ENCODE measurements around the gene UVSSA. TPM values are rescaled to one million over a fixed set of nuclear protein-coding genes. Genes with fewer than 3 reads are reported as not detected.

UVSSA gene
- total RNA-seq, 2 experiments from 2014 or later = 16.7 to 17.0 TPM

DNA sequence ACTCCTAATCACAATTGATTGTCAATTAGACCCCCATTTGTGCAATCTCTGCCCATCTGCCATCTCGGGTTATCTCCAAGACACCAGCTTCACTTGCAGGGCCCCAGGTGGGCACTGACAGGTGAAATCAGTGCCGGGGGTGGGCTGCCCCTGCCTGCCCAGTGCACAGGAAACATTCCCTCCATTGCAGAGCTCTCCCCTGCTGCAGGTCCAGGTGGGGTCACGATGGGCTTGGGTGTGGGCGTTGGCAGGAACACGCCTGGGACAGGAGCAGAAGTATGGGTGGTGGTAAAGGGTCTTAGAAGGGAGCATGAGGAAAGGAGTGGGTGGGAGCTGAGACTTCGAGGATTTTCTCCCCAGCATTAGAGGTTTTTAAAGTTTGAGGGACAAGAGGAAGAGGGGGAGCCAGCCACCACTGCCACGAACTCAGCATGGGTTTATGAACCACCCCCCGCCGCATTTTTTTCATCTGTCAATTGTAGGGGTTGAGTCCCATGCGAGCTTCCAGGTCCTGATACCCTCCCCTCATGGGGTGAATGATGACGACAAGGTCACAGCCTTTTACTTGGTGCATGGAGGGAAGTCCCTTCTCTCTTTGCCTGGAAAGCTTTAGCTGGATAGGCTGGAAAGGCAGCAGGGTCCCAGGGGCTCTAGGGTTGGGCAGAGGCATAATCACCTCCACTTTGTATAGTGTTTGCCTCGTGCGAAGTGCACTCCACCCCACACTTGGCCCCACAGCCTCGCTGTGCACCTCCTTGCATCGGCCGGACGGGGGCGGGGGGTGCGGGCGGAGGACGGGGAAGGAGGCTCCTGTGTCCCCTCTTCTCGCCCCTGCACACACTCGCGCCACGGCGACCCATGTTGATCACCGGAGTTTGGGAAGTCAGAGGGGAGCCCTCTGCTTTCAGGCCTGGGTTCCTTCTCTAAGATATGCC is 62.8 kb downstream of the UVSSA start:
- Mint-ChIP-seq H3K27ac (no peak overlapping the region), H3K4me3 (no peak overlapping the region), H3K9me3 (ENCODE audit: insufficient read depth) (no peaks in the 10 kb centered on the region), H3K36me3 (ENCODE audit: low read depth) (peaks cover 6% of the 10 kb centered on the region), H3K27me3 (ENCODE audit: low read depth) (peaks cover 37% of the 10 kb centered on the region), H3K4me1 (ENCODE audit: low read depth) (peaks cover 3% of the 10 kb centered on the region)
- DNase-seq = peak; percentile 19
- ATAC-seq = no peak
- ChIA-PET CTCF (no interaction called here), POLR2A (no interaction called here)

- H3K4me1 Mint-ChIP-seq (ENCODE audit: low read depth) = peaks cover 1% of the 10 kb centered on the region
- H3K4me3 Mint-ChIP-seq = no peak overlapping the region
- no peak overlapping the region for H3K27ac Mint-ChIP-seq
- no peaks in the 10 kb centered on the region for H3K9me3 Mint-ChIP-seq (ENCODE audit: insufficient read depth)
- peak; percentile 77 for DNase-seq
- POLR2A ChIA-PET = no interaction called here
- H3K36me3 Mint-ChIP-seq (ENCODE audit: low read depth) = peaks cover 3% of the 10 kb centered on the region
- peak; percentile 82 for ATAC-seq
- CTCF ChIA-PET = no interaction called here
- H3K27me3 Mint-ChIP-seq (ENCODE audit: low read depth) = peaks cover 37% of the 10 kb centered on the region
These were observed 63.7 kb downstream of the UVSSA start for GRCh38 chr4:1410491-1411325.

DNA sequence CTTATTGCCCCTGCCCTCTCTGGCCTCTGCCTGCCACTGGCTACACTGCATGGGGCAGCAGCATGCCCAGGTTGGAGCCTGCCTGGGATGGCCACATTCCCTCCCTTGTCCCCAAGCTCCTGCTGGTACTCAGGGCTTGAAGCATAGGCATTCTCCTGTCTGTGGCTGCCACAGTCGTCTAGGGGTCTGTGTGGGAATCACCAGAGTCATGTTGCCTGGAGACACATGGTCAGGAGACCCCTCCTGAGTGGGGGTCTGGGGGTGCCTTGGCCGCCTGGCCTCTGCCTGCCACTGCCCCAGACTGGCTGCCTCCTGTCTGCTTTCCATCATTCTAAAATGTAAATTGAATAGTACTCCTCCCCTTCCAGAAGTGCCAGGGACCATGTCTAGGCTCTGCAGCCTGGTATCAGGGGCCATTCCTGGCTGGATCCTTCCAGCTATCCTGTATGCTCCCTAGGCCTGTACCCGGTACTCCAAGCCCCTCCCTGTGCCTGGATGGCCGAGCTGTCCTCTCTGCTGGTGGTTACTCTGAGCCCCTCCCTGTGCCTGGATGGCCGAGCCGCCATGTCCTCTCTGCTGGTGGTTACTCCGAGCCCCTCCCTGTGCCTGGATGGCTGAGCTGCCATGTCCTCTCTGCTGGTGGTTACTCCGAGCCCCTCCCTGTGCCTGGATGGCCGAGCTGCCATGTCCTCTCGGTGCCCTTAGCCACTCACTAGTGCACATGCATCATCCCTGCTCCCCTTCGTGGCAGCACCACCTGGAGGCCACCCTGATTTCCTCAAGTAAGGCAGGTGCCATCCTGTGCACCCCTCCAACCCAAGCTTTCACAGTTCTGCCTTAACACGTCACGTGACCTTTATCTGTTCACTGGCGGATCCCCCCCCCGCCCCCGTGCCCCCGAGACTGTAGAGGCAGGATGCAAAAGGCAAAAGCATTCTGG is 64.7 kb downstream of the UVSSA start:
- H3K27me3 Mint-ChIP-seq (ENCODE audit: low read depth) = peaks cover 37% of the 10 kb centered on the region
- CTCF ChIA-PET = no interaction called here
- no peak overlapping the region for H3K27ac Mint-ChIP-seq

GRCh38 chr4:1412376-1413203 is 65.6 kb downstream of the UVSSA start:
- H3K36me3 Mint-ChIP-seq (ENCODE audit: low read depth) = no peaks in the 10 kb centered on the region
- ChIA-PET CTCF (no interaction called here), POLR2A (no interaction called here)
- ATAC-seq (no peak), DNase-seq (peak; percentile 9)
- no peaks in the 10 kb centered on the region for H3K4me1 Mint-ChIP-seq (ENCODE audit: low read depth)
- peaks cover 31% of the 10 kb centered on the region for H3K27me3 Mint-ChIP-seq (ENCODE audit: low read depth)
- no peak overlapping the region for H3K27ac Mint-ChIP-seq
- H3K4me3 Mint-ChIP-seq = no peak overlapping the region
- H3K9me3 Mint-ChIP-seq (ENCODE audit: insufficient read depth) = no peaks in the 10 kb centered on the region

More for the DNA sequence above, 64.7 kb downstream of the UVSSA start:
- peaks cover 3% of the 10 kb centered on the region for H3K36me3 Mint-ChIP-seq (ENCODE audit: low read depth)
- H3K9me3 Mint-ChIP-seq (ENCODE audit: insufficient read depth) = no peaks in the 10 kb centered on the region
- DNase-seq (peak; percentile 18), ATAC-seq (no peak)
- H3K4me1 Mint-ChIP-seq (ENCODE audit: low read depth) = peaks cover 1% of the 10 kb centered on the region
- no peak overlapping the region for H3K4me3 Mint-ChIP-seq
- POLR2A ChIA-PET = no interaction called here

- H3K27me3 Mint-ChIP-seq (ENCODE audit: low read depth) = peaks cover 26% of the 10 kb centered on the region
- ATAC-seq = no peak
- no peaks in the 10 kb centered on the region for H3K4me1 Mint-ChIP-seq (ENCODE audit: low read depth)
- no peak overlapping the region for H3K27ac Mint-ChIP-seq
- no peak overlapping the region for H3K4me3 Mint-ChIP-seq
- CTCF ChIA-PET = no interaction called here
- peak; percentile 9 for DNase-seq
- POLR2A ChIA-PET = no interaction called here
- H3K36me3 Mint-ChIP-seq (ENCODE audit: low read depth) = no peaks in the 10 kb centered on the region
- no peaks in the 10 kb centered on the region for H3K9me3 Mint-ChIP-seq (ENCODE audit: insufficient read depth)
These were observed 66.2 kb downstream of the UVSSA start for GRCh38 chr4:1413204-1413663.

DNA sequence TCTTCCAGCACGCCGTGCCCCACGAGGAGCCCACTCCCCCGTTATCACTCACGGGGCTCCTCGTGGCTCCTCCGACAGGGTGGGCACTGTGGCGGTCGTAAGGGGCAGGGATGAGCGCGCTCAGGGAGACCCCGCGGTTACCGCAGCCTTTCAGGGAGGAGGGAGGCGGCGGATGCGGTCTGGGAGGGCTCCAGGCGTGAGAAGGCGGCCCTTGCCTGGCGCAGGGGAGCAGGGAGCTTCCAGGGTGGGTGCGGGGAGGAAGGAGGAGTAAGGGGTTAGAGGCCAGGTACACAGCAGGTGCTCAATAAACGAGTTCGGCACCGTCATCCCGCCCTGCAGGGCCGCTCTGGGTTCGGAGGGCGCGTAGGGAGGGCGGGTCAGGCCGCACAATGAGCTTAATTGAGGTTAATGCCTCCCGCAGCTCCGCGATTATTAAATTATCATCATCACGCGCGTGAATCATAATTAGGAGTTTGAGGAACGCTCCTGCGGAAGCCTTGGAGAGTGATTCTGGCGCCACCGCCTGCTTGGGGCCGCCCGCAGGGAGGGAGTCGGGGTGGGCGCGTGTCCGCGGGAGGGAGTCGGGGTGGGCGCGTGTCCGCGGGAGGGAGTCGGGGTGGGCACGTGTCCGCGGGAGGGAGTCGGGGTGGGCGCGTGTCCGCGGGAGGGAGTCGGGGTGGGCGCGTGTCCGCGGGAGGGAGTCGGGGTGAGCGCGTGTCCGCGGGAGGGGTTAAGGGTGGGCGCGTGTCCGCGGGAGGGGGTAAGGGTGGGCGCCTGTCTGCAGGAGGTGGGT is 66.9 kb downstream of the UVSSA start:
- ChIA-PET POLR2A (no interaction called here), CTCF (no interaction called here)
- Mint-ChIP-seq H3K4me3 (no peak overlapping the region), H3K36me3 (ENCODE audit: low read depth) (no peaks in the 10 kb centered on the region), H3K27ac (no peak overlapping the region), H3K9me3 (ENCODE audit: insufficient read depth) (no peaks in the 10 kb centered on the region), H3K4me1 (ENCODE audit: low read depth) (no peaks in the 10 kb centered on the region), H3K27me3 (ENCODE audit: low read depth) (peaks cover 20% of the 10 kb centered on the region)
- DNase-seq = peak; percentile 15
- ATAC-seq = no peak

- no peak overlapping the region for H3K27ac Mint-ChIP-seq
- H3K4me1 Mint-ChIP-seq (ENCODE audit: low read depth) = no peaks in the 10 kb centered on the region
- H3K9me3 Mint-ChIP-seq (ENCODE audit: insufficient read depth) = no peaks in the 10 kb centered on the region
- ATAC-seq (no peak), DNase-seq (peak; percentile 16)
- ChIA-PET POLR2A (no interaction called here), CTCF (no interaction called here)
- H3K36me3 Mint-ChIP-seq (ENCODE audit: low read depth) = no peaks in the 10 kb centered on the region
- H3K27me3 Mint-ChIP-seq (ENCODE audit: low read depth) = peaks cover 14% of the 10 kb centered on the region
- H3K4me3 Mint-ChIP-seq = peak overlapping the region; percentile 1
These were observed 68.0 kb downstream of the UVSSA start for GRCh38 chr4:1414831-1415680.

DNA sequence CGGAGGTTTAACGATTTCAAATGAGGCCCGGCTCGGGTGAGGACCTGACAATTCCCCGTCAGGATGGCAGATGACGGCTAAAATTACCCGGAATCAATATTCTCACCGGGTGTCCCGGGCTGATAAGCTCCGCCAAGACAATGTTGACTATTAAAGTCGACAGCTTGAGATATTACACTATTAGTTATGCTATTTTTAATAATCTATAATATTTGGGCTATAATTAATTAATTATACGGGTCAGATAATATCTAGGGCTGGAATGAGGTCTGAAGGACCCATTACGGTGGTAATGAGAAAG is 68.6 kb downstream of the UVSSA start:
- H3K36me3 Mint-ChIP-seq (ENCODE audit: low read depth) = no peaks in the 10 kb centered on the region
- H3K4me1 Mint-ChIP-seq (ENCODE audit: low read depth) = no peaks in the 10 kb centered on the region
- no peaks in the 10 kb centered on the region for H3K9me3 Mint-ChIP-seq (ENCODE audit: insufficient read depth)
- H3K4me3 Mint-ChIP-seq = peak overlapping the region; percentile 1
- ATAC-seq (no peak), DNase-seq (peak; percentile 15)
- ChIA-PET CTCF (no interaction called here), POLR2A (no interaction called here)
- H3K27ac Mint-ChIP-seq = no peak overlapping the region
- peaks cover 14% of the 10 kb centered on the region for H3K27me3 Mint-ChIP-seq (ENCODE audit: low read depth)

GRCh38 chr4:1416051-1416947 is 69.3 kb downstream of the UVSSA start:
- ATAC-seq (no peak), DNase-seq (peak; percentile 12)
- Mint-ChIP-seq H3K9me3 (ENCODE audit: insufficient read depth) (no peaks in the 10 kb centered on the region), H3K36me3 (ENCODE audit: low read depth) (no peaks in the 10 kb centered on the region), H3K27ac (no peak overlapping the region), H3K27me3 (ENCODE audit: low read depth) (peaks cover 13% of the 10 kb centered on the region), H3K4me3 (no peak overlapping the region), H3K4me1 (ENCODE audit: low read depth) (no peaks in the 10 kb centered on the region)
- ChIA-PET CTCF (no interaction called here), POLR2A (no interaction called here)

Measured in activated CD8-positive, alpha-beta T cell treated with anti-CD3 and anti-CD28 coated beads, Interleukin-2, amount 10 ng/mL, durations not matched to agents 7 days and 5 days (primary cell).